Retinal pigment epithelial cell (primary cell): ENCODE data around the gene FNDC11.

Experiments used
- DNase-seq: peaks from one replicate; pipeline ENCODE4 v3.0.0-alpha.2; 2010; ENCODE audit warnings: low read depth
- H3K4me3 ChIP-seq: 2 replicates; pipeline ENCODE4 v1.5.1; 2011; ENCODE audit warnings: mild to moderate bottlenecking, low read length, control low read depth, moderate library complexity
- CTCF ChIP-seq: conservative IDR thresholded peaks from 2 replicates; pipeline ENCODE4 v1.5.1; 2011; ENCODE audit warnings: low read depth, low read length, control low read depth, inconsistent platforms

The FNDC11 gene

DNA sequence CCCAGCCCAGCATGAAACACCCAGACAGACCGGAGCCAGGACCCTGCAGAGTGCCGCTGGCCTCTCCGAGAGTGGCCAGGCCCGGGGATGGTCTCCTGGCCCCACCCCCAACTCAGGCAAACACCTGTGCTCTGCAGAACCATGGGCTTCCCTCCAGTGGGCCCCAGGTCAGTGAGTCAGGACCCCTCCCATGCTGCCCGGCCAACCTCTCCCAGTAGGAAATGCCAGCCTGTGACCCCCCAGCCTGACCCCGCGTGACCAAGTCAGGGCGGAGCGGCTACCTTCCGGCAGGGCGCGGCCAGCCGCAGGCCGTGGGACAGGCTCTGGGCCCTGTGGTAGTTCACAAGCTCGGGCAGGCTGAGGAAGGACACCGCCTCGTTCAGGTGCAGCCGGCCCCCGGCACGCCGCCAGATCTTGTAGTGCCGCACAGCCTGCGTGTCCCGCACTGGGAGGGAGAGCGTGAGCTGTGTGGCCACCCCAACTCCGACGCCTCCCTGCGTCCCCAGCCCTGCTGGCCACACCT is 20.0 kb upstream of the FNDC11 start:
- DNase-seq, result no peak
- no peak for TF ChIP-seq CTCF
- no peak overlapping the region for H3K4me3 ChIP-seq

DNA sequence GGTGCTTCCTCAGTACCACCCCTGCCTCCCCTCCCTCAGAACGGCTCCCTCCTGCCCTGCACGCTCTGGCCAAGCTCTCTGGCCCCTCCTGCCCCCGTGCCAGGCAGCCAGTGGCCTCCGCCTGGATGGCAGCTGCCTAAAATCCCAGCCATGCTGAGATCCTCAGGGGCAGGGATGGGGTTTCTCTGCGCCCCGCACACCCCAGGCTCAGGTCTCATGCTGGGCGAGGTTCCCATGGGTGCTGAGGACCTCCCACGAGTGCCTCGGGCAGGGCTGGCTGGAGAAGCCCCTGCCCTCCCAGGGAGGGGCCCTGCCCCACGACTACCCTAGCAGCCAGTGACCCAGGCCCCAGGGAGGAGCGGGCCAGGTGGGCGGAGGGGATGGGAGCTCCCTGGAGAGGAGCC is 19.5 kb upstream of the FNDC11 start:
- TF ChIP-seq CTCF, result no peak
- H3K4me3 ChIP-seq, result no peak overlapping the region
- DNase-seq, result no peak

- H3K4me3 ChIP-seq, result no peak overlapping the region
- DNase-seq, result no peak
- no peak for TF ChIP-seq CTCF
Observed at GRCh38 chr20:63534831-63535651, 18.9 kb upstream of the FNDC11 start.

DNA sequence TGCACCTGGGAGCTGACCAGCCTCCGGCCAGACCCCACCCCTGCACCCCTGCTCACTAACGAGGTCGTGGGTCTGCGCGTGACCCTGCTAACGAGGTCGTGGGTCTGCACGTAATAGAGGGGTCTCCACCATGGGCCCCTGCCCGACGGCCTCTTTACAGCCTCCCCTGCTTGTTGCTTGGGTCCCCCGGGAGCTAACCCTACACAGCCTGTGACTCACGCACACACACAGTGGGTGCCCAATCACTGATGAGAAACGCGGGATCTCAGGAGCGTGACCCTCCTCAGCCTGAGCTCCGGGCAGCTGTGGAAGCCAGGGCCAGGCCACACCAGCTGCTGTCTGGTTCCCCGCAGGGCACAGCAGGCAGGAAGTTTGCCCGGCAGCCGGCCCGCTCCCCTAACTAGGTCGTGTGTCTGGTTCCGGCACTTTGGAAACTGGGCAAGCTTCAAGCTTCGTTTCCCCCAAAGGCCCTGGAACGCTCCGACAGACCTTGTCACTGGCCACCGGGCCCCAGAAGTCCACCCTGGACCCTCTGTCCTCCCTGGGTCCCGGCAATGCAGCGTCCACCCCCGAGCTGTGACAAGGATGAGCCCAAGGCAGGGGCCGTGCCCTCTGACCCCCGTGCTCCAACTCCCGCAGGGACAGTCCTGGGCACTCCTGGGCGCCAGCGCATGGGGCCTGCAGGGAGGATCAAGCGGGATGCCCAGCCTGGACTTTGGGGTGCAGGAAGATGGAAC is 17.6 kb upstream of the FNDC11 start:
- H3K4me3 ChIP-seq, result no peak overlapping the region
- no peak for TF ChIP-seq CTCF
- no peak for DNase-seq

- H3K4me3 ChIP-seq, result peak within 1 kb of the TSS; percentile 36
- TF ChIP-seq CTCF, result no peak
- no peak for DNase-seq
Observed at GRCh38 chr20:63536997-63537524, 16.9 kb upstream of the FNDC11 start, which contains the start of gene PTK6. TSS of gene PTK6 (minus strand) at chr20:63537376. CDS start at chr20:63537314, 62 bp downstream.

DNA sequence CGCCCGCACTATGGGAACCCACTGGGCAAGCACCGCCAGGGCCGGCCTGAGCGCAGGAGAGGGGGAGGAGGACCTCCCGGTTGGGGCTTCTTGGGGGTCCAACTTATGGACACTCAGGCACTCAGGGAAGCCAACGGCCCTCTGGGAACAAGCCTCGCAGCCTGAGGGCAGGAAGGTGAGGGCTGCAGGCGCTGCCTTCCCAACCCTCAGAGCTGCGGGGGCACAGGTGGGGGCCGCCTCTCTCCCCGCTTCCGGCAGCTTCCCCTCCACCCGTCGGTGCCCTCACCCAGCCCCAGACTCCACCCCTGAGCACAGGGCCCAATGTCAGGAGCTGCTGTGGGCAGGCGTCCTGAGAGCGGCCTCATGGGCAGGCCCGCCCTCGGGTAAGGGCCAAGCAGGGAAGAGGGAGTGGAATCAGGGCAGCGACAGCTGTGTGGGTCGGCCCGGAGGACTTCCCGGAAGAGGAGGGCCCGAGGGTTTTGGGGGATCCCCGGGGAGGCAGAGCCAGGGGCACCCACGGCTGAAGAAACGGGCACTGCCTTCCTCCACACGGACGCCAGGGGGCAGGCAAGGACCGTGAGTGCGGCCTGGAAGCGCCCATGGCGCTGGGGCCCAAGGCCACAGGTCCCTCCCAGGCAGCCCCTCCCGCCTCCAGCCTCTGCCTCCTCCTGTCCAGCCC is 16.3 kb upstream of the FNDC11 start:
- peak; percentile 93 for TF ChIP-seq CTCF
- DNase-seq, result peak; percentile 30

More for the DNA sequence above, 16.3 kb upstream of the FNDC11 start:
- peak overlapping the region; percentile 36 for H3K4me3 ChIP-seq
